Daoy (cell line): ENCODE measurements around the gene RELN. TPM values are rescaled to one million over a fixed set of nuclear protein-coding genes. Genes with fewer than 3 reads are reported as not detected.
A peak's percentile ranks its signal among the peaks of the same experiment; 100 is the strongest.
"Not testable (repeated sequence)": the region's sequence is repeated elsewhere in the genome, so short reads cannot be mapped to it uniquely, and the experiment has no call there.

Experiments used
- DNase-seq: peaks from one replicate; pipeline ENCODE4 v3.0.0-alpha.2; 2015; ENCODE audit warnings: low read depth
- total RNA-seq: library from RNA; depleted of rRNA; stranded (reverse); fragments of >200 nt; shearing (Covaris generic); gene quantifications from 2 replicates; pipeline ENCODE4 v1.2.3, GENCODE V29; 2014

Gene RELN
- total RNA-seq, 1 experiment from 2014 or later = 1.7 TPM

DNA sequence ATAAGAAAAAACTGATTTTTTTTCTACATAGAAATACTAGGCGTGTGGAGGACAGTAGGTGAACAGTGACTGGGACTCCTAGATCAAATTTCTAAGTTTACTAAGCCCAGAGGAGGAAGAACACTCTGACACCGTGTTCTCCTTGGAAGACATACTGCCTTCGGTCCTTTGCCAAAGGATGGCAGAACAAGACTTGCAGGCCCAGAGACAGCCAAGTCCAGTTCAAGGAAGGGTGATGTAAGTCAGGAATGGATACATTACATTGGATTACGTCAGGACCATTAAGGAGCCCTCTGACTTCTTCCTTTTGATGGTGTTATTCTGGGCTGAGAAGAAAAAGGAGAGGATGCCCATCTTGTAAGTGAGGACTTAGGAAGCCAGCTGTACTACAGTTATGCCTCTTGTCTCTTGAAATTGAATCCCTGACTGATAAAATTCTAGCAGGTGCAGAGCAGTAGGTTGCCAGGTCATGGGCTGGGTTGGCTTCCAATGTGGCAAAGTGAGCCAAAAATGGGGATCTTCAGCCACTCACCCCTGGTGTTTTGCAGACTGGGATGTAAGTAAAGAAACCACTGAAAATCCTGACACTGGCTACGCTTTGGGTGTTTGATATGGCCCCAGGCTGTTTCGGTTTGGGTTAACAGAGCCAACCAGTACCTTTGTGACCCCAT, 45.1 kb downstream of the RELN start:
- DNase-seq = no peak

DNA sequence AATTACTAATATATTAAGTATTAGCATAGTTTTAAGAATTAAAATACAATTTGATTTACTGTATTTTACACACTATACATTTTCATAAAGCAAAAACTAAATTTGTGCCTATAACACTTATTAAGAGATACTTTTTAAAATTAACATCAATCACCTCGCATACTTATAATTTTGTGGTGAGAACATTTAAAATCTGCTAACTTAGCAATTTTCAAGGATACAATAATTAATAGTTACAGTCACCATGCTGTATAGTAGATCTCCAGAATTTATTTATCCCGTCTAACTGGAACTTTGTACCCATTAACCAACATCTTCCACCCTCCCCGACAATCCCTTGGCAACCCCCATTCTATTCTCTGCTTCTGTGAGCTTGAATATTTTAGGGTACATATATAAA, 47.5 kb downstream of the RELN start:
- no peak for DNase-seq

DNA sequence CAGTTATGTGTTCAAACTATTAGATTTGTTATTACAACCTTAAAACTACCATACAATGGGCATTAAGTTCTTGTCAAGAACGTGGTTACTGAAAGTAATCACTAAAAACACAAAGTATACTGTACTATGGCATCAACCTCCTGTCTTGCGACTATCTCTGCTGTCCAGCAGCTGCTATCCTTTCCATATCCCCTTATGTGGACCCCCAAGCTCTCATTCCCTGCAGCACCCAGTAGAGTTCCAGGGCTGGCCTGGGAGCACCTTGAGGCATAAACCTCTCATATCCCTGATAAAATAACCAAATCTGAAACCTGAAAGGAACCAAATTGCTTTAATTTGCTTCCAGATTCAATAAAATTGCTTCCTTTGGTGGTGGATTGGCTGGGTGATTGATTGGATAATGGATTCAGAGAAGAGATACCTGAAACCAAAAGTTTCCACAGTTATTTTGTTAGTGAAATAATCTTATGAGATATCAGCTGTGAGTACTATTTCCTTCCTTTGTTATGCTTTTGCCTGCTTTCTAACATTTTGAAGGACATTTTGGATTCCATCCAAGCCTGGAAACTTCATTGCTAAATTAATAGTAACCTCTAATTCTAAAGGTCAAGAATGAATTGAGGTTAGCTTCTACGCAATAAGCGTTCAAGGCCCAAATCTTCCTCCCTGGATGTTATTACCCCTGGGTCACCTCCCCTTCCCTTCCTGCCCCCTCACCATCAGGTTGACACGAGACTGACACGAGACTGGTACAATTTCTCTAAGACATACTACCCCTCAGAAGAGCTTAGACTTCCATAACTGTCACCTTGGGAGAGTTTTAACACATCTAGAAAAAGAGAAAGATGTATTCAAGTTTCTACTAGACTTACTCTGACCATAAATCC, 48.8 kb downstream of the RELN start:
- DNase-seq = no peak

DNA sequence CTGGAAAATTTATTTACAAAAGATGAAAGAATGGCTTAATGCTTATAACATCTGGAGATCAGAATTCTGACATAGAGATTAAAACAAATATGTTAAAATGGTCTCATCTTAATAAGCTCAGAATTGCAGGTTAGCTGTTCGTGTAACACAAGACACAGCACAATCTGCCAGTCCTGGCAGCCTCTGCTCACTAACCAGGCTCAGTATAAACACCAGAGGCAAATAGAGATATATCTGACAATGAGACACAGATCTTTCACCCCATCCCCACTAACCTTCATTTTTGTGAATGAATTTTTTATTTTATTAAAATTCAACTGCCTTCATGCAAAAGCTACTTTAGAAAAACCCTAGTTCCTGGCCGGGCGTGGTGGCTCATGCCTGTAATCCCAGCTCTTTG, 51.8 kb downstream of the RELN start:
- no peak for DNase-seq

DNA sequence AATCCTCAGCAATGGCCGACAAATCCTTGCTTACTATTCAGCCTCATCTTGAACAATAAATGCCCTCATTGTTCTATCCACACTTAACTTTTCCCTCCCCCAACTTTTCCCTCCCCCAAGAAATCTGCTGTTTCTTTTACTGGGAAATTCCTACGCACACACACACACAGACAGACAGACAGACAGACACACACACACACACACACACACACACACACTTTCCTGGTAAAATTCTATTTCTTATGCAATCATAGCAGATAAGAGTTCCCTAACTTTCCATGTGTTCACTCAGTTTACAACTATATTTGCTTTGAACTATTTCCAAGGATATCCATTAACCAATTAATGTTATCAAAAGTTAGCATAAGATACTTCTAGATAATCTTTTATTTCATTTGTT, 52.9 kb downstream of the RELN start:
- no peak for DNase-seq

DNA sequence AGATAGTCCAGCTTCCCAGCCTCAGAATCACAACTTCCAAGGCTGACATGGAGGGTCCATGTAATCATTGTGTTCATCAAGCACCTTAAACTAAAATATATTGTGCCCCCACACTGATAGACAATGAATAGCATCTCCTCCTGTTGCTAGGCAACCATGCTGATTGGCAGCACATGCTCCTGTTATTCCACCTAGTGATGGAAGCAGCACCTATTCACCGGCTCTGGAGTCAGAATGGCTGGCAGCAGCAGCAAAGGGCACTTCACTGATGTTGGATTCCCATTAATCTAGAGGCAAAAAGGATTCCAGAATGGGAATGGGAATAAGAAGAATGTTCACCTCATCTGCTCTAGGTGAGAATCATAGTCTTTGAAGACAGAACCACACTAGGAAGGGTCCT, 55.0 kb downstream of the RELN start:
- DNase-seq = no peak

DNA sequence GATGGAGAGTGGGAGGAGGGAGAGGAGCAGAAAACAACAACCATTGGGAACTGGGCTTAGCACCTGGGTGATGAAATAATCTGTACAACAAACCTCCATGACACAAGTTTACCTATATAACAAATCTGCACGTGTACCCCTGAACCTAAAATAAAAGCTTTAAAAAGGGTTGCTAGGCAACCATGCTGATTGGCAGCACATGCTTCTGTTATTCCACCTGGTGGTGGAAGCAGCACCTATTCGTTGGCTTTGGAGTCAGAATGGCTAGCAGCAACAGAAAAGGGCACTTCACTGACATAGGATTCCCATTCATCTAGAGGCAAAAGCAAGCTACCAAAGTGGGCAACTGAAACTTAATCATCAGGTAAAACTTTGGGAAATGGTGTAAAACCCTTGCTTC, 57.1 kb downstream of the RELN start:
- DNase-seq = no peak

DNA sequence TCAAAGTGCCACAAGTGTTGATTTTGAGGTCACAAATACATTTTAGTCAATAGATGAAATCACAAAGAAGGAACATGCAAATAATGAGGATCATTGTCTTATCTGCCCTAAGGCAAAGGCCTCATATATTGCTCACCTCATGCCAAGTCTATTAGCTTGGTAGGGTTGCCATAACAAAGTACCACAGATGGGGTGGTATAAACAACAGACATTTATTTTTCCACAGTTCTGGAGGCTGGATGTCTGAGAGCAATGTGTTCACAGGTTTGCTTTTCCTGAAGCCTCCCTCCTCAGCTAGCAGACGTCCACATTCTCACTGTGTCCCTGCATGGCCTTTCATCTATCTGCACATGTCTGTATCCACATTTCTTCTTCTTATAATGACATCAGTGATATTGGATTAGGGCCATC, 59.6 kb downstream of the RELN start:
- DNase-seq = peak; percentile 21

DNA sequence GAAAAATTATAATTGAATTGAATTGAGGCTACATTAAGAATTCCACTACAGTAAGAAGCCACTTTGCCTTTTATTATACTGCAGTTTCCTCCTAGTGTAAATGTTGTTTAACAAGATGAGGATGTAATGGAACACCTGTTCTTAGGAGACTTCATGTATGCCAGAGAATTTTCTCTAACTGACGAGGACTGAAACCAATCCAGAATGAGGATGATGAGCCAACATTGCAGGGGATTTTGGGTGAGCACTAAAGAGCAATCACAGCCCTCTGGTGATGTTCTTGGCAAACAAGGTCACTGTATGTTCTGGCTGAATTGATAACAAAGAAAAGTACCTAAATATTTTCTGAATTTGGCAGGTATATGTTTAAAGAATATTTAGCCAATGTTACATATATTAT, 60.9 kb downstream of the RELN start:
- no peak for DNase-seq

DNA sequence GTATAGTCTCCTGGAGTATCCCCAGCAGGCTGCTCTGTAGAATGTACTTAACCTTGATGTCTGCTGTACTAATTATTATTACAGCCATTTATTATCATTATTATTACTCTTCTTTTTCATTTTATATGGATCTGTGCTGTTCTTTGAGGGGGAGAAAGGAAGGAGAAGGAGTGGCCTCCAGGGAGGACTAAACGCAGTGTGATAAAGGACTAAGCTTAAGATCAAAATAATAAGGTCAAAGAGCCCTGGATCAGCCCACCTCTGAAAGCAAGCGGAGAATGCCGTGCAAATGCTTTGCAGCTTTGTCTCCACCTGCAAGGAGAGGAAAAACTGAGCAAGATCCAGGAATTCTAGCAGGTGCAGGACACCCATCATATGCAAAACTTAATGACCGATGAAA, 65.3 kb downstream of the RELN start:
- no peak for DNase-seq

DNA sequence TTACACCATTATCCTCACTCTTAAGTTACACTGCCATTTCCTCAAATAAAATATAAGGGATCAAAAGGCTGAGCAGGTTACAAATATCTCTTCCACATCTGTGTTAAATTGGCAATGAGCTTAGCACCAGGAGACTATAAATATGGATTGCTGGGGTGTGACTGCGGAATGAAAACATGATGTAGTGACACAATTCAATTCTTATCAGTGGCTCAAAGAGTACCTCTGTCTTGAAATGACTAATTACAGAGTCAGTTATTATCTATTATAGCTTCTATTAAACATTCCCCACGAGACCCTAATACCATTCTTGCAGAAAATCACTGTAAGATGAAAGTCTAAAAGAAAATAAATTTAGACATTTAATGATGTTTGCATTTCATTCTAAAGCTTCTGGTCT, 67.1 kb downstream of the RELN start:
- no peak for DNase-seq

DNA sequence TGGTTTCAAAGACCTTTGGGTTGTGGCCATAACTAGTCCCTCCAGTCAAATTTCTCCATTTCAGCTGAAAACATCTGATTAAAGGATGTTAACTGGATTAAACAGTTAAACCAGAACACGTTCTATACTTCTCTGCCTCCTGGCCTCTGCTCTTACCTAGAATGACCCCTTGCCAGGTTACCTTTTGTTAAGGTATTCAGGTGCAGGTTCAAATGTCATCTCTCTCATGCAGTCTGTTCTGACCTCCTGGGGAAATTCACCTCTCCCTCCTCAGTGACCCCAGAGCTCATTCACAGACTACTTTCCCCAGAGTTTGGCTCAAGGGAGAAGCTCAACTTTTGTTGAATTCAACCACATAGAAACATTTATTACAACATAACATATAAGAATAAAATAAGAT, 67.8 kb downstream of the RELN start:
- DNase-seq = no peak

DNA sequence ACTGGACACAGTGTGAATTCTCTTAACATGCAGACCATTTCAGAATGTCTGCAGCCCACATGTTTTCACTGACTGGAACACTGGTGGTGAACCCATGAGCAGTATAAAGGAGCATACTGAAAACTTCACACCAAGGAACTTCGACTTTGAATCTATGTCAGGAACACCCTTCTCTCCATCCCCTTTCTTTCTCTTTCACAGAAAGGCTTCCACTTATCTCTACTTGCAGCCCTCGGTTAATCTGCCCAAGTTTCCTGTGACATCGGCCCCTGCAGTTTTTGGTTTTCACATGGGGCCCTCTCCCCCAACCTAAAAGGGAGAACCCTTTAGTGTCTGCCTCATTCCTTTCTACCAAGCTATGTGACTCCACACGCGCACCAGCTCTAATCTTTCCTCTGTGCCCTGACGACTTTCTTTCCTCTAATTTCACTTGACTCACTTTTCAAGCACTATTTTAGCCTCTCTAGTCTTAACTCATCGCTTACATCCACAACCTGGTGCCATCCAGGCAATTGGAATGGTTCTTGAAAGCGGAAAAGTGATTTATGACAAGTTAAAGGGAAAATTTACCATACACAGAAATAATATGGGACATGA, 70.1 kb downstream of the RELN start:
- DNase-seq = no peak

DNA sequence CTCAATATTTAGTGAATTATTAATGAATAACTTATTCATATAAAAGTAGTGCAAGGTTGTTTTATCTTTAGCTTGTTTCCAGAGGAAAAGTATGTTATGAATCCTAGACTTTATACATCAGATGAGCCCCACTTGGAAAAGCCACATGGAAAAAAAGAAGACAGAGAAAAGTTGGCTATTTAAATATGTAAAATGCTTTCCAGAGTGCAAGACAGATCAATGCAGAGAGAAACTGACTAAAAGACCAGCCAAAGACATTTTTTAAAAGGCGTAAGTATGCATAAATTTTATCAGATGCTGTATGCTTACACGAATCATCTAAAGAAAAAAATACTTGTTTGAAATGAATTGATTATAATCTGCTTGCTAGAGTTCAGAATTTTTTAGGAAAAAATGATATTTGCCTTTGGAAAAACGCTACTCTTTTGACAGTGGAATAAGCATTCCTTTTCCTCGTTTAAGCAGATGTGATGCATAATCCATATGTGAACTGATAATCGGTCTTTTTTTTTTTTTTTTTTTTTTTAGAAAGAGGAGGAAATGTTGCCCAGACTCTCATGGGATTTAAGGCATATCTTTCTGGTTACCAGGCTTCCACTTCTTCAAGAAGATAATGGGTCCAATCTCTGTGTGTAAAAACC, 70.7 kb downstream of the RELN start:
- no peak for DNase-seq

DNA sequence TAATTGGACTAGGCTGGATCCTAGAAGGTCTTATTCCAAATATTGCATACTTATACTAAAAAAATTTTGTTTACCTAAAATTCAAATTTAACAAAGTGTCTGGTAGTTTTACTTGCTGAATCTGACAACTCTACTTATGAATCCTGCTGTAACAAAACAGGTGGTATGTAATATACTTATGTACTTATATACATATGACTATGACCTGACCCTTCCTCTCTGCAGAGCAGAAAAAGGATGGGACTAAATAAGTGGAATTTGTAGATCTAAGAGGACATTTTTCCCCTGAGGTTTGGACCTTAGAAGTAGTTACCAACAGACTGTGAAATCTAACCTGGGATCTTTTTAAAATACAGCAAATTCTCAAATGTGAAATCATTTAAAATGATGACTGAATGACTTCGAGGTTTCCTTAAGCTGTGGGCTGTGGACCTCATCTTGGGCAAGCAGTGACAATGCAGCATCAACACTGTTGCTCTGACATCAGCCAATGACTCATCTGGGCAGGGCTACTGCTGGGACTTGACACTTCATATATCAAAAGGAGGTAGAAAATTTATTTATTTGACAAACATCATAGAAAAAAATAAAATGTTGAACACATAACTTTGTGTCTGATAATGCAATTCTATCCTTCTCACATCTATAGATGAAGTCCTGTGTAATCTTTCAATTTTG, 73.6 kb downstream of the RELN start:
- DNase-seq = peak; percentile 86

DNA sequence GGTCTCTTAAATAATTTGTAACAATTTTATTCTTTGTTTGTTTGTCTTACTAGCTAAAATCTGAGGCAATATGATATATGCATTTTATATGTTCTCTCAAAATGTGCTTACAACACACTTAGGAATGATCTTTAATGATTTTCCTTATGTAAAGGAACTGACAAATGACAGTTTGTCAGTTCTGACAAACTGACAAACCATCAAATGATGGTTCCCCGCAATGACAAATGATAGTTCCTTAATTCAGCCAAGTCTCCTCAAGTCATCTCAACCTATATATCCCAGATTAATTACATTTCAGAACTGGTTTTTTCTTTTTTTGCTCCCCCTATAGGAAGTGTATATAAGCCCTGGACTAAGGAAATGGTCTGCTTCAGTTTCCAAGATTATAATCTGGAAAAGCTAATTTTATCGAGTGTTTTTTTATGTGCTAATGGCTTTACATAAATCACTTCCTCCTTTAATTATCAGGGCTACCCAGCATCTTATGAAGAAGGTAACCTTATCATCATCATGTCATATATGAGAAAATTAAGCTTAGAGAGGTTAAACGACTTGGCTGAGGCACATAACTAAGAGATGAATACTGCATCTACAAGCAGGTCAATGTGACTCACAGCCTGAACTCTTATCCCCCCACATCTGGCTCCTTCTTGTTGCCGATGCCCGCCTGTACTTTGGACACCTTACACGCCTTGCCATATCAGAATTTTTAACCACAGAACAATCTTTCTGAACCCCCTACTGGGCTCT, 75.1 kb downstream of the RELN start:
- DNase-seq = peak; percentile 87

DNA sequence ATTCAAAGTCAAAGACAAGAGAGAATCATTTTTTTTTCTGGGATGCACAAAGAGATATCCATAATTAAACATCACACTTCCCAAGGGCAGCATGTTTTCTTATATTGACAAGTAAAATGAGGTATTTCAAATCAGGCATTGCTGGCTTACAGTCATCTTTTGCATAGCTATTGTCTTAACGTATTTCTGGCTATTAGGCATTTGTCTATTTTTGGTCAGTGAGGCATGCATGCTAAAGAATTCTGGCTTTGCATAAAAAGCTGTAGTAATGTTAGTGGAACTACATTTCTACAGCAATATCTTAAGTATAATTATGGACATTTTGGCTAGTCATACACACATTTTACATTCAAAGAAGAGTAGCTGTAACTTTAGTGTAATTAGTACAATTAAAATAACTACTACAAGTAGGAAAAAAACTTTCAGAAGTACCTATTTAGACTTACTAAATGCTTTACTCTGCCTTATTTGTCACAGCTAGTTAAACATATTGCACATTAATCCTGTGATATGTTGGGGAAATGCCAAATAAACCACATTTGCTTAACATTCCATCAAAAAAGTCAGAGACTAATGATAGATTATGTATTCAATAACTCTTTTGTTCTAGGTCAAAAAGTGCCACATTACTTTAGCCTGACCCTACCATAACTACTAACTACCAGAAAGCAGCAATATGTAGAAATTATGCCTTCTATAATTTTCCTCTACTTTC, 76.4 kb downstream of the RELN start:
- DNase-seq = no peak

DNA sequence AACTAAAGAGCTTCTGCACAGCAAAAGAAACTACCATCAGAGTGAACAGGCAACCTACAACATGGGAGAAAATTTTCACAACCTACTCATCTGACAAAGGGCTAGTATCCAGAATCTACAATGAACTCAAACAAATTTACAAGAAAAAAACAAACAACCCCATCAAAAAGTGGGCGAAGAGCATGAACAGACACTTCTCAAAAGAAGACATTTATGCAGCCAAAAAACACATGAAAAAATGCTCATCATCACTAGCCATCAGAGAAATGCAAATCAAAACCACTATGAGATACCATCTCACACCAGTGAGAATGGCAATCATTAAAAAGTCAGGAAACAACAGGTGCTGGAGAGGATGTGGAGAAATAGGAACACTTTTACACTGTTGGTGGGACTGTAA, 78.4 kb downstream of the RELN start:
- not testable (repeated sequence) for DNase-seq

DNA sequence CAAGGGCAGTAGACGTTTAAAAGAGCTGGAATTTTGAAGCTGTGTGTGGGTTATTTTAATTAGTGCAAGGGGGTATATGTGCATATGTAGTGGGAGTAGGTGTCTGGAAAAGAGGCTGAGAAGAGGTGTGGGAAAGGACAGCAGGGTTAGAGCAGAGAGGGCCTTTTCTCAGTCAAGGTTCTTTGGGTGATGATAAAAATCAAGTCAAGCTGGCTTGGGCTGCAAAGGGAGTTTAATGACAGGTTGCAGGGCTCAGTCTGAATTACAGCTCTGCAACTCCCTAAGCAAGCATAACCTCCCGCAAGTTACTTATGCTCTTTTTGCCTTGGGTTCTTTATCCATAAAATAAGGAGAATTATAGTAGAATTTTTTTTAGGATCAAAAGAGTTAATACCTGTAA, 83.5 kb downstream of the RELN start:
- DNase-seq = no peak

DNA sequence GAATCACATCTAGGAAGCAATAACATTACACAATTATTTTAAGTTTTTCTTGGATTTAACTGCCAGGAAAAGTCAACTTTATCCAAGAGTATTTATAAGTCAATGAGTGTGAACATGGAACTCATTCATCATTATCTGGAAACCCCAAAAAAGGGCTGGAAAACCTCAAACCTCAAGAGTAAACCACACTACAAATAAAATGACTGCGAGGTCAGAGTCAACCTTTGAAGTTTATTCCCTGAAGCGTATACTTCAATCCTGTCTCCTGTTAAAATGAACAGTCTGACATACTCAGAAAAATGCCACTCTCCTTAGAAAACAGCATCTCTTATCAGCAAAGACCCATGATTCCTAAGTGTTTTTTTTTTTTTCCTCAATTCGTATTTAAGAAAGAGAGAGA, 86.5 kb downstream of the RELN start:
- DNase-seq = peak; percentile 64

DNA sequence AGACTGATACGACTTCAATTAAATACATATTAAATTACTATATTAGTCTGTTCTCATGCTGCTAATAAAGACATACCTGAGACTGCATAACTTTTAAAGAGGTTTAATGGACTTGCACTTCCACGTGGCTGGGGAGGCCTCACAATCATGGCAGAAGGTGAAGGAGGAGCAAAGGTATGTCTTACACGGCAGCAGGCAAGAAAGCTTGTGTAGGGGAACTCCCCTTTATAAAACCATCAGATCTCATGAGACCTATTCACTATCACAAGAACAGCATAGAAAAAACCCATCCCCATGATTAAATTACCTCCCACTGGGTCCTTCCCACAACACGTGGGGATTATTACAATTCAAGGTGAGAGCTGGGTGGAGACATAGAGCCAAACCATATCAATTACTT, 92.6 kb downstream of the RELN start:
- DNase-seq = not testable (repeated sequence)
